ENCODE measurements around the gene GNAT3. TPM values are rescaled to one million over a fixed set of nuclear protein-coding genes. Genes with fewer than 3 reads are reported as not detected.

The GNAT3 gene
- total RNA-seq, 2 donors from 2014 or later = not detected

GRCh38 chr7:80524693-80525092 is 12.8 kb upstream of the GNAT3 start:
- H3K4me3 Mint-ChIP-seq = no peak overlapping the region
- no peak for ATAC-seq (replicated peaks)
- H3K9me3 Mint-ChIP-seq = peaks cover 19% of the 10 kb centered on the region
- H3K27ac Mint-ChIP-seq = no peak overlapping the region
- H3K4me1 Mint-ChIP-seq = no peaks in the 10 kb centered on the region
- no peaks in the 10 kb centered on the region for H3K36me3 Mint-ChIP-seq (ENCODE audit: low read depth)
- H3K27me3 Mint-ChIP-seq = no peaks in the 10 kb centered on the region

- no peaks in the 10 kb centered on the region for H3K36me3 Mint-ChIP-seq (ENCODE audit: low read depth)
- ATAC-seq (replicated peaks) = no peak
- no peak overlapping the region for H3K4me3 Mint-ChIP-seq
- no peaks in the 10 kb centered on the region for H3K4me1 Mint-ChIP-seq
- H3K27me3 Mint-ChIP-seq = no peaks in the 10 kb centered on the region
- H3K9me3 Mint-ChIP-seq = peaks cover 22% of the 10 kb centered on the region
- no peak overlapping the region for H3K27ac Mint-ChIP-seq
Measured at GRCh38 chr7:80521809-80522208, 9.9 kb upstream of the GNAT3 start.

GRCh38 chr7:80520199-80520598 is 8.3 kb upstream of the GNAT3 start:
- H3K4me3 Mint-ChIP-seq = no peak overlapping the region
- peaks cover 19% of the 10 kb centered on the region for H3K9me3 Mint-ChIP-seq
- ATAC-seq (replicated peaks) = no peak
- no peaks in the 10 kb centered on the region for H3K4me1 Mint-ChIP-seq
- no peaks in the 10 kb centered on the region for H3K36me3 Mint-ChIP-seq (ENCODE audit: low read depth)
- no peak overlapping the region for H3K27ac Mint-ChIP-seq
- no peaks in the 10 kb centered on the region for H3K27me3 Mint-ChIP-seq

GRCh38 chr7:80517282-80517747 is 5.5 kb upstream of the GNAT3 start:
- Mint-ChIP-seq H3K4me1 (no peaks in the 10 kb centered on the region), H3K9me3 (peaks cover 11% of the 10 kb centered on the region), H3K27me3 (no peaks in the 10 kb centered on the region), H3K36me3 (ENCODE audit: low read depth) (no peaks in the 10 kb centered on the region), H3K27ac (no peak overlapping the region), H3K4me3 (no peak overlapping the region)
- ATAC-seq (replicated peaks) = no peak

GRCh38 chr7:80515298-80515697 is 3.4 kb upstream of the GNAT3 start:
- peaks cover 4% of the 10 kb centered on the region for H3K9me3 Mint-ChIP-seq
- no peaks in the 10 kb centered on the region for H3K4me1 Mint-ChIP-seq
- no peaks in the 10 kb centered on the region for H3K27me3 Mint-ChIP-seq
- no peak for ATAC-seq (replicated peaks)
- no peak overlapping the region for H3K27ac Mint-ChIP-seq
- no peaks in the 10 kb centered on the region for H3K36me3 Mint-ChIP-seq (ENCODE audit: low read depth)
- H3K4me3 Mint-ChIP-seq = no peak overlapping the region

GRCh38 chr7:80510021-80510420 is 1.8 kb downstream of the GNAT3 start:
- no peaks in the 10 kb centered on the region for H3K4me1 Mint-ChIP-seq
- no peak for ATAC-seq (replicated peaks)
- no peak overlapping the region for H3K4me3 Mint-ChIP-seq
- no peak overlapping the region for H3K27ac Mint-ChIP-seq
- no peaks in the 10 kb centered on the region for H3K27me3 Mint-ChIP-seq
- no peaks in the 10 kb centered on the region for H3K9me3 Mint-ChIP-seq
- H3K36me3 Mint-ChIP-seq (ENCODE audit: low read depth) = no peaks in the 10 kb centered on the region

GRCh38 chr7:80508440-80508839 is 3.4 kb downstream of the GNAT3 start:
- H3K4me1 Mint-ChIP-seq = no peaks in the 10 kb centered on the region
- no peak overlapping the region for H3K4me3 Mint-ChIP-seq
- H3K36me3 Mint-ChIP-seq (ENCODE audit: low read depth) = no peaks in the 10 kb centered on the region
- no peaks in the 10 kb centered on the region for H3K9me3 Mint-ChIP-seq
- ATAC-seq (replicated peaks) = no peak
- H3K27me3 Mint-ChIP-seq = no peaks in the 10 kb centered on the region
- H3K27ac Mint-ChIP-seq = no peak overlapping the region

- Mint-ChIP-seq H3K9me3 (no peaks in the 10 kb centered on the region), H3K4me1 (no peaks in the 10 kb centered on the region), H3K27ac (no peak overlapping the region), H3K36me3 (ENCODE audit: low read depth) (no peaks in the 10 kb centered on the region), H3K4me3 (no peak overlapping the region), H3K27me3 (no peaks in the 10 kb centered on the region)
- no peak for ATAC-seq (replicated peaks)
Measured at GRCh38 chr7:80505900-80506500, 5.9 kb downstream of the GNAT3 start.

- H3K27ac Mint-ChIP-seq = no peak overlapping the region
- no peaks in the 10 kb centered on the region for H3K9me3 Mint-ChIP-seq
- no peaks in the 10 kb centered on the region for H3K4me1 Mint-ChIP-seq
- no peaks in the 10 kb centered on the region for H3K27me3 Mint-ChIP-seq
- no peak for ATAC-seq (replicated peaks)
- H3K36me3 Mint-ChIP-seq (ENCODE audit: low read depth) = no peaks in the 10 kb centered on the region
- H3K4me3 Mint-ChIP-seq = no peak overlapping the region
Measured at GRCh38 chr7:80500325-80500724, 11.5 kb downstream of the GNAT3 start.

GRCh38 chr7:80499350-80499953 is 12.4 kb downstream of the GNAT3 start:
- Mint-ChIP-seq H3K4me1 (no peaks in the 10 kb centered on the region), H3K27ac (no peak overlapping the region), H3K36me3 (ENCODE audit: low read depth) (no peaks in the 10 kb centered on the region), H3K9me3 (peaks cover 4% of the 10 kb centered on the region), H3K27me3 (no peaks in the 10 kb centered on the region), H3K4me3 (no peak overlapping the region)
- no peak for ATAC-seq (replicated peaks)

- no peaks in the 10 kb centered on the region for H3K36me3 Mint-ChIP-seq (ENCODE audit: low read depth)
- no peaks in the 10 kb centered on the region for H3K27me3 Mint-ChIP-seq
- no peak overlapping the region for H3K27ac Mint-ChIP-seq
- no peaks in the 10 kb centered on the region for H3K4me1 Mint-ChIP-seq
- no peak overlapping the region for H3K4me3 Mint-ChIP-seq
- no peak for ATAC-seq (replicated peaks)
- H3K9me3 Mint-ChIP-seq = peaks cover 7% of the 10 kb centered on the region
Measured at GRCh38 chr7:80498481-80499349, 13.1 kb downstream of the GNAT3 start.

GRCh38 chr7:80496586-80496985 is 15.3 kb downstream of the GNAT3 start:
- Mint-ChIP-seq H3K9me3 (peaks cover 8% of the 10 kb centered on the region), H3K27me3 (no peaks in the 10 kb centered on the region), H3K36me3 (ENCODE audit: low read depth) (no peaks in the 10 kb centered on the region), H3K4me3 (no peak overlapping the region), H3K27ac (no peak overlapping the region), H3K4me1 (no peaks in the 10 kb centered on the region)
- ATAC-seq (replicated peaks) = no peak

GRCh38 chr7:80493121-80493849 is 18.6 kb downstream of the GNAT3 start:
- Mint-ChIP-seq H3K36me3 (ENCODE audit: low read depth) (no peaks in the 10 kb centered on the region), H3K27me3 (no peaks in the 10 kb centered on the region), H3K9me3 (peaks cover 20% of the 10 kb centered on the region), H3K4me1 (no peaks in the 10 kb centered on the region), H3K4me3 (no peak overlapping the region), H3K27ac (no peak overlapping the region)
- ATAC-seq (replicated peaks) = no peak

- Mint-ChIP-seq H3K27me3 (no peaks in the 10 kb centered on the region), H3K36me3 (ENCODE audit: low read depth) (no peaks in the 10 kb centered on the region), H3K4me1 (no peaks in the 10 kb centered on the region), H3K9me3 (peaks cover 24% of the 10 kb centered on the region), H3K4me3 (no peak overlapping the region), H3K27ac (no peak overlapping the region)
- no peak for ATAC-seq (replicated peaks)
Measured at GRCh38 chr7:80491462-80491861, 20.4 kb downstream of the GNAT3 start.
